Chondrocyte (in vitro differentiated cells): ENCODE results near the gene JADE1. TPM values are rescaled to one million over a fixed set of nuclear protein-coding genes. Genes with fewer than 3 reads are reported as not detected.

Experiments used
- DNase-seq: peaks from one replicate; pipeline ENCODE4 v3.0.0; 2021; ENCODE audit warnings: mixed read lengths, low spot score
- H3K27ac Mint-ChIP-seq: one replicate; pipeline ENCODE4 v1.8.0; 2021; ENCODE audit warnings: mild to moderate bottlenecking, moderate library complexity, mixed read lengths; ENCODE audit not compliant: unreplicated experiment
- H3K27me3 Mint-ChIP-seq: 2 replicates; pipeline ENCODE4 v1.8.0; 2021; ENCODE audit warnings: low read depth, mixed read lengths
- H3K36me3 Mint-ChIP-seq: 2 replicates; pipeline ENCODE4 v1.8.0; 2021; ENCODE audit warnings: low read depth, mixed read lengths
- H3K4me1 Mint-ChIP-seq: 2 replicates; pipeline ENCODE4 v1.8.0; 2021; ENCODE audit warnings: low read depth, mild to moderate bottlenecking, mixed read lengths
- H3K4me3 Mint-ChIP-seq: one replicate; pipeline ENCODE4 v1.8.0; 2021; ENCODE audit warnings: mild to moderate bottlenecking, moderate library complexity, mixed read lengths; ENCODE audit not compliant: unreplicated experiment
- H3K9me3 Mint-ChIP-seq: 2 replicates; pipeline ENCODE4 v1.8.0; 2021; ENCODE audit warnings: low read depth, mixed read lengths
- total RNA-seq: library from RNA; stranded (reverse); gene quantifications from 3 replicates; pipeline ENCODE4 v1.2.1, GENCODE V29; 2021
- TF ChIP-seq, protein P1 (sequence below): fragments of 200-600 bp; sonication (generic); IDR thresholded peaks from 2 replicates; pipeline ENCODE4 v1.5.0; 2021; ENCODE audit warnings: antibody characterized with exemption, mild to moderate bottlenecking, moderate library complexity

JADE1 gene
- total RNA-seq, 1 donor from 2014 or later = 34.0 TPM

- TF ChIP-seq, protein P1, sequence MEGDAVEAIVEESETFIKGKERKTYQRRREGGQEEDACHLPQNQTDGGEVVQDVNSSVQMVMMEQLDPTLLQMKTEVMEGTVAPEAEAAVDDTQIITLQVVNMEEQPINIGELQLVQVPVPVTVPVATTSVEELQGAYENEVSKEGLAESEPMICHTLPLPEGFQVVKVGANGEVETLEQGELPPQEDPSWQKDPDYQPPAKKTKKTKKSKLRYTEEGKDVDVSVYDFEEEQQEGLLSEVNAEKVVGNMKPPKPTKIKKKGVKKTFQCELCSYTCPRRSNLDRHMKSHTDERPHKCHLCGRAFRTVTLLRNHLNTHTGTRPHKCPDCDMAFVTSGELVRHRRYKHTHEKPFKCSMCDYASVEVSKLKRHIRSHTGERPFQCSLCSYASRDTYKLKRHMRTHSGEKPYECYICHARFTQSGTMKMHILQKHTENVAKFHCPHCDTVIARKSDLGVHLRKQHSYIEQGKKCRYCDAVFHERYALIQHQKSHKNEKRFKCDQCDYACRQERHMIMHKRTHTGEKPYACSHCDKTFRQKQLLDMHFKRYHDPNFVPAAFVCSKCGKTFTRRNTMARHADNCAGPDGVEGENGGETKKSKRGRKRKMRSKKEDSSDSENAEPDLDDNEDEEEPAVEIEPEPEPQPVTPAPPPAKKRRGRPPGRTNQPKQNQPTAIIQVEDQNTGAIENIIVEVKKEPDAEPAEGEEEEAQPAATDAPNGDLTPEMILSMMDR = no peak
Measured at GRCh38 chr4:128800701-128801284, 8.7 kb upstream of the JADE1 start.

GRCh38 chr4:128802680-128803628 lies 6.5 kb upstream of the JADE1 start:
- H3K36me3 Mint-ChIP-seq = no peaks in the 10 kb centered on the region
- H3K9me3 Mint-ChIP-seq = no peaks in the 10 kb centered on the region
- peaks cover 5% of the 10 kb centered on the region for H3K4me1 Mint-ChIP-seq
- H3K27me3 Mint-ChIP-seq = no peaks in the 10 kb centered on the region
- H3K4me3 Mint-ChIP-seq = no peak overlapping the region
- no peak for DNase-seq
- no peak overlapping the region for H3K27ac Mint-ChIP-seq
- TF ChIP-seq, protein P1 = no peak

More at GRCh38 chr4:128800701-128801284, 8.7 kb upstream of the JADE1 start:
- Mint-ChIP-seq H3K4me1 (no peaks in the 10 kb centered on the region), H3K9me3 (no peaks in the 10 kb centered on the region), H3K27ac (no peak overlapping the region), H3K36me3 (no peaks in the 10 kb centered on the region), H3K27me3 (no peaks in the 10 kb centered on the region), H3K4me3 (no peak overlapping the region)
- no peak for DNase-seq

GRCh38 chr4:128803783-128804182 lies 5.7 kb upstream of the JADE1 start:
- TF ChIP-seq, protein P1 = no peak
- no peak for DNase-seq
- H3K27ac Mint-ChIP-seq = no peak overlapping the region
- H3K36me3 Mint-ChIP-seq = no peaks in the 10 kb centered on the region
- H3K9me3 Mint-ChIP-seq = no peaks in the 10 kb centered on the region
- H3K4me1 Mint-ChIP-seq = peaks cover 5% of the 10 kb centered on the region
- no peak overlapping the region for H3K4me3 Mint-ChIP-seq
- H3K27me3 Mint-ChIP-seq = no peaks in the 10 kb centered on the region

GRCh38 chr4:128810331-128810870 lies 901 bp downstream of the JADE1 start:
- H3K27ac Mint-ChIP-seq = peak overlapping the region; percentile 98
- DNase-seq = no peak
- H3K4me1 Mint-ChIP-seq = peaks cover 24% of the 10 kb centered on the region
- H3K9me3 Mint-ChIP-seq = no peaks in the 10 kb centered on the region
- no peaks in the 10 kb centered on the region for H3K36me3 Mint-ChIP-seq
- peak overlapping the region; percentile 95 for H3K4me3 Mint-ChIP-seq
- TF ChIP-seq, protein P1 = peak; percentile 49
- no peaks in the 10 kb centered on the region for H3K27me3 Mint-ChIP-seq

- TF ChIP-seq, protein P1 = no peak
- no peaks in the 10 kb centered on the region for H3K9me3 Mint-ChIP-seq
- no peaks in the 10 kb centered on the region for H3K27me3 Mint-ChIP-seq
- no peak for DNase-seq
- H3K4me3 Mint-ChIP-seq = peak overlapping the region; percentile 95
- peaks cover 26% of the 10 kb centered on the region for H3K4me1 Mint-ChIP-seq
- peak overlapping the region; percentile 98 for H3K27ac Mint-ChIP-seq
- H3K36me3 Mint-ChIP-seq = no peaks in the 10 kb centered on the region
Measured at GRCh38 chr4:128810871-128811570, 1.5 kb downstream of the JADE1 start.
